BJ (cell line): ENCODE measurements around the gene FAAP20. TPM values are rescaled to one million over a fixed set of nuclear protein-coding genes. Genes with fewer than 3 reads are reported as not detected.

Experiments
- CTCF ChIA-PET: fragments of 350-600 bp; formaldehyde crosslinking; extraction: SDS; loops from one replicate; lab custom pipeline; 2021; ENCODE audit warnings: antibody characterized with exemption, inconsistent platforms; lab: Yijun Ruan, JAX
- POLR2A ChIA-PET: fragments of 300-600 bp; sonication (Branson Sonifier 250); formaldehyde crosslinking; extraction: SDS; loops from one replicate; lab custom pipeline; 2021; ENCODE audit warnings: antibody characterized with exemption; lab: Charles Lee
- DNase-seq: peaks from one replicate; pipeline ENCODE4 v3.0.0-alpha.2; 2011; ENCODE audit warnings: low read depth
- H3K27me3 ChIP-seq: 2 replicates; pipeline ENCODE4 v1.6.0; 2011; ENCODE audit warnings: low read length; ENCODE audit not compliant: control insufficient read depth, insufficient read depth
- H3K36me3 ChIP-seq: 2 replicates; pipeline ENCODE4 v1.5.1; 2011; ENCODE audit warnings: low read length; ENCODE audit not compliant: control insufficient read depth, insufficient read depth
- H3K4me3 ChIP-seq: 2 replicates; pipeline ENCODE4 v1.5.1; 2011; ENCODE audit warnings: low read depth, mild to moderate bottlenecking, control low read depth, low read length
- polyA plus RNA-seq: library from polyadenylated mRNA; depleted of rRNA; stranded (reverse); fragments of >200 nt; gene quantifications from 2 replicates; pipeline ENCODE4 v1.2.3, GENCODE V29; 2011
- TF ChIP-seq, protein P1 (sequence below): IDR thresholded peaks from 2 replicates; pipeline ENCODE4 v1.5.1; 2011; ENCODE audit warnings: low read depth, mild to moderate bottlenecking, control low read depth, inconsistent platforms, low read length, moderate library complexity; ENCODE audit not compliant: insufficient read depth

The FAAP20 gene
- polyA plus RNA-seq, 1 experiment, result 18.7 TPM

GRCh38 chr1:2239384-2239985, 44.9 kb upstream of the FAAP20 start:
- no peak for DNase-seq
- Histone ChIP-seq H3K36me3 (peaks cover 7% of the 10 kb centered on the region), H3K27me3 (no peaks in the 10 kb centered on the region), H3K4me3 (no peak overlapping the region)
- ChIA-PET POLR2A (no interaction called here), CTCF (interaction anchor here (1.0 to 1.1 kb wide), 2 partner anchors 10 to 16 kb away, joined by 3 to 4 read pairs; no protein-coding TSS in a partner anchor)
- TF ChIP-seq, protein P1, sequence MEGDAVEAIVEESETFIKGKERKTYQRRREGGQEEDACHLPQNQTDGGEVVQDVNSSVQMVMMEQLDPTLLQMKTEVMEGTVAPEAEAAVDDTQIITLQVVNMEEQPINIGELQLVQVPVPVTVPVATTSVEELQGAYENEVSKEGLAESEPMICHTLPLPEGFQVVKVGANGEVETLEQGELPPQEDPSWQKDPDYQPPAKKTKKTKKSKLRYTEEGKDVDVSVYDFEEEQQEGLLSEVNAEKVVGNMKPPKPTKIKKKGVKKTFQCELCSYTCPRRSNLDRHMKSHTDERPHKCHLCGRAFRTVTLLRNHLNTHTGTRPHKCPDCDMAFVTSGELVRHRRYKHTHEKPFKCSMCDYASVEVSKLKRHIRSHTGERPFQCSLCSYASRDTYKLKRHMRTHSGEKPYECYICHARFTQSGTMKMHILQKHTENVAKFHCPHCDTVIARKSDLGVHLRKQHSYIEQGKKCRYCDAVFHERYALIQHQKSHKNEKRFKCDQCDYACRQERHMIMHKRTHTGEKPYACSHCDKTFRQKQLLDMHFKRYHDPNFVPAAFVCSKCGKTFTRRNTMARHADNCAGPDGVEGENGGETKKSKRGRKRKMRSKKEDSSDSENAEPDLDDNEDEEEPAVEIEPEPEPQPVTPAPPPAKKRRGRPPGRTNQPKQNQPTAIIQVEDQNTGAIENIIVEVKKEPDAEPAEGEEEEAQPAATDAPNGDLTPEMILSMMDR, result no peak

DNA sequence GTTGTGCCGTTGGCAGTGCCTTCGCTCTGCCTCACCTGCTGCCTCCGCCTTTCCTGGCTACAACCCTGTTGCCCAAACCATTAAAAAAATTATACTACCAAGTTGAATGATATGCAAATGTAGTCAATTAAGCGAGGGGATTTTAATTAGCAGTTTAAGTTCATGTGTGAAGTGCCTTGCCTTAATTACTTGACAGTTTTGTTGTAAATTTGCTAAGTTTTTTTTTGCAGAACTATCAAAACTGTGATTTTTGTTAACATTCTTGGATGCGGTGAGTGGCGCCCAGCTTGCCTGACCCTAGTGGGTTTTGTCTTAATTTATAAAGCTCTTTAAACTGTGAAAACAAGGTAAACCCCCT, 44.4 kb upstream of the FAAP20 start:
- no peak for DNase-seq
- Histone ChIP-seq H3K4me3 (no peak overlapping the region), H3K27me3 (no peaks in the 10 kb centered on the region), H3K36me3 (peaks cover 7% of the 10 kb centered on the region)
- ChIA-PET POLR2A (no interaction called here), CTCF (interaction anchor here (1.0 to 1.1 kb wide), 2 partner anchors 10 to 17 kb away, joined by 3 to 4 read pairs; no protein-coding TSS in a partner anchor)
- TF ChIP-seq, protein P1, result no peak

DNA sequence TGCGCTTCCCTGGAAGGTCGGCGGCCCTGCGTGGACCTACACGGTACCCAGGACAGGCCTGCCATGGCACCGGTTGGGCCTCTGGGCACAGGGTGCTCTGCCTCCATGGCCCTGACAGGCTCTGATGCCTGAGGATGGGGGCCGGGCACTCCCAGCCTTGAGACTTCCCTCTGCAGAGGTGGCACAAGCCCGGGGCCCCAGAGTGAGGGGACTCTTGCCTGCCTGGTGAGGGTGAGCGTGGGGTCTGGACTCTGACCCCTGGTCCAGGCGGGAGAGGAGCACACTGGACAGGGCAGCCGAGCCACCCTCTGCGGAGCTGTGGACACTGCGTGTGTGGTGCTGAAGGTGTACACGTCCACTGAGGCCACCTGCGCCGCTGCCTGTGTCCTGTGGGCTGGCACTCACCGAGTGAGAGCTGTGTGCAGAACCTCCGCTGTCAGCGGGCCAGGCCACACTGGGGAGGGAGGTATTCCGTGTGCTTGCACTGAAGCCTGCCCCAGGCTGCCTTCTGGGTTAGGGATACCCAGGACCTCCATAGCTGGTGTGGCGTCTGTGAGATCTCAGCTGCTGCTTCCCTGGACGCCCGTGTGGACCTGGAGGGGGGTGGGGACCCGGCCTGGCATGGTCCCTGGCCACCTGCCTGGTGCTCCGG, 43.9 kb upstream of the FAAP20 start:
- Histone ChIP-seq H3K36me3 (peaks cover 7% of the 10 kb centered on the region), H3K4me3 (no peak overlapping the region), H3K27me3 (no peaks in the 10 kb centered on the region)
- POLR2A ChIA-PET, result no interaction called here
- no peak for DNase-seq
- CTCF ChIA-PET, result interaction anchor here (1.0 kb wide), 1 partner anchor 17 kb away, joined by 4 read pairs; no protein-coding TSS in a partner anchor
- TF ChIP-seq, protein P1, result no peak

GRCh38 chr1:2237773-2238172, 43.2 kb upstream of the FAAP20 start:
- TF ChIP-seq, protein P1, result peak; percentile 36; the same call in 1 of the 2 replicates
- Histone ChIP-seq H3K36me3 (peaks cover 7% of the 10 kb centered on the region), H3K27me3 (no peaks in the 10 kb centered on the region), H3K4me3 (no peak overlapping the region)
- no peak for DNase-seq
- ChIA-PET CTCF (interaction anchor here (0.7 to 1.1 kb wide), 2 partner anchors 17 to 69 kb away, joined by 3 to 4 read pairs; no protein-coding TSS in a partner anchor), POLR2A (no interaction called here)

DNA sequence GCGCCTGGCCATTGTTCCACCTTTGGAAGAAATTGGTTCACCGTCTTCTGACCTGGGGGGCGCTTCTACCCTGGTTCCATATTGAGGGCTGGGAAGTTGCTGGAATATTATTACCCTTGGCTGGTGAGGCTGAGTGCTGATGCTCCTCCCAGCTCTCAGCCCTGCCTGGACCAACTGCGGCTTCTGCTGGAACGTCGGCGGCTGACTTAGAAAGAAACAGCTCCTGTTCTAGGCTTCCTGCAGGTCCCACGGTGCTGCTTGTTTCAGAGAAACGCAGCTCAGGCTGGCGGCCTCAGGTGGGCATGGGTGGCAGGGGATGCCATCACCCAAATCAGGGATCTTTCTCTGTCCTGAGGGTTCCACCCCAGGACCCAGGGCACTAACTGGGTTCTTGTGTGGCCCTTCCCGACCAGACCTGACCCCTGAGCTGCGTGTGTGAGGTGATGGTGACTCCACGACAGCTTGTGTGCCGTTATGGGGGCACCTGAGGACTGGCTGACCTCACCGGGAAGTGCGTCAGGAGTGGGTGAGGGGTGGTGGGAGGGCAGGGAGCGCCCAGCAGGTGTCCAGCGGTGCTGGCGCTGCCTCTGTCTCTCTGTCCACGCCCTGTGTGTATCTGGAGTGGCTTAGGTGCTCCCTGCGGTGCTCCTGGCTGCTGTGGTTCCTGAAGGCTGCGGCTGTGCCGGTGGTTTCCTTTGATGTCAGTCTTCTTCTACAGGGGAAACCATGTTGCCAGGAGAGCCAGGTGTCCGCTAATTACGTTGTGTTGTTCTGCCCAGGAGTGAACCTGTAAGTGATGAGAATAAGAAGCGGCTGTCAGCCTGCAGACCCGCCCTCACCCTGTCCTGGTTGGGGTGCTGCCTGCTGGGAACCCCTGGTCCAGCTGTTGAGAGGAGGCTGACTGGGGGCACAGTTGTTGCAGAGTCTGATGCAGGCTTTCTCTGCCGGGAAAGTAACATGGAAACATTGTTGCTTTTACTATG, 42.4 kb upstream of the FAAP20 start:
- ChIA-PET POLR2A (no interaction called here), CTCF (interaction anchor here (0.7 to 1.1 kb wide), 2 partner anchors 18 to 70 kb away, joined by 3 to 4 read pairs; no protein-coding TSS in a partner anchor)
- TF ChIP-seq, protein P1, result no peak
- no peak overlapping the region for H3K4me3 ChIP-seq
- no peak for DNase-seq
- peaks cover 7% of the 10 kb centered on the region for H3K36me3 ChIP-seq
- H3K27me3 ChIP-seq, result no peaks in the 10 kb centered on the region
